Measurements from ENCODE around the gene ABCG1.

Gene ABCG1

DNA sequence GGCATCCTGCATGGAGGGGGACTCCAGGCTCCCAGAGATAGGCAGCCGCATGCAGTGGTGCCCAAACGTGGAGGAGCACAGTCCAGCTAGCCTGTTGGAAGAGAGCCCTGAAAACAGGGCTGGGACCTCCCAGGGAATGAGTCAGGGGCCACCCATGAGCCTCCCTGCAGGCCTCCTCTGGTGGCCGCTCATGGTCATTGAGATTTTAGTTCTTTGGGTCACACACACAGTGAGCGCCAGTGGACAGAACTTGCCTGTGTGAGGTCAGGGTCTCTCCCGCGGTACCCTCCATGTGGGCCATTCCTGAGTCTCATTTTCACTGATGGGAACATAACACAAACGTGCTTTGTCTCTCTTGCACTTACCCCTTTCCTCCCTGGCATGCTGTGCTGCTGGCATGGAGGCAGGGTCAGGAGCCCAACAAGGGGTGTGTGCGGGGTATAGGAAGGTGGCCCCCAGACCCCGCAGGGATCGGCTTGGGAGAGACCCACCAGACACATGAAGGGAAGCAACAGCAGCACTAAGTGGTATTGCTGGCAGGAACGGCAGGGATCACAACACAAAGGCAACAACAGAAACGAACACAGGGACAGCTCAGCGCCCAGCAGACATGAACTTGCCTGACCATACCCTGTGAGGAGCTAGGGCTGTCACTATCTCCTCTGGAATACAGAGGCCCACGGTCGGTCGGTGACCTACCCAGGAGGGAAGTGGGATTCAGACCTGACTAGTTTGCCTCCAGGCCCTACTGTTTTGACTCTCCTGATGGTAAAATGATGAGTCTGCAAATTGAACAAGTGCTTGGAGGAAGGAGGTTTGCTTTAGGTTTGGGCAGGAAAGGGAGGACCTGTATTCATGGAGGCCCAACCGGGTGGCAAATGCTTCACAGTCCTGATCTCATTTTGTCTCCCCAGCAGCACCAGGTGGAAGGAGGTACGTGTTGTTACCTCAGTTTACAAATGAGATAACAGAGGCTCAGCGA is 31.8 kb downstream of the ABCG1 start:
- FAIRE-seq = no peak

DNA sequence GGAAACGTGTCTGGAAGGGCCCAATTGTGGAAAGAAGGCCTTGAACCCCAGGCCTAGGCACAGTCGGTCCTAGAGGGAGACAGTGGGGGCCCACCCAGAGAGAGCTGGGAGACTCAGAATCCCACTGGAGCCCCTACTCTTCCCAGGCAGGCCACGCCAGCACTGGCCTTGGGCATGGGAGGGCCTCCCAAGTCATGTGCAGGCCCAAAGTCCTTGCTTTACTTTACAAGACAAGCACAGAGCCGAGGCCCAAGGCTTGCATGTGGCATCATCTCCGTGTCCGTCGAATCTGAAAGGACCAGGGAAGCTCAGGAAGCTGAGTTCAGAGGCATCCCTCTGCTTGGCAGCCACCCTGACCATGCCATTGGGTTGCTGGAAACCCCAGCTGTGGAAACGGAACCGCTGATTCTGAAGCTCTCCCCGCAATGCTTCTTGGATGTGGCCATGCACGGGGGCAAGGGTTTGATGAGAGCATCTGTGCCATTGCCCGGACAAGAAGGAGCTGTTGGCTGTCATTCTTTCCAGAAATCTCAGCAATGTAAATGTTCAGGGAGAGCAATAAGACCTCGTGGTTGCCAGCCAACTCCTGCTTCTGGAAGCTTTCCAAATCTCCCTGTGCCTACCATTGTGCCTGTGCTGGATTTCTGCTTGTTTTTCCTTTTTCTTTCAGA is 32.8 kb downstream of the ABCG1 start:
- FAIRE-seq (no peak), DNase-seq (ENCODE audit: insufficient read length, low spot score) (no peak)

More for the DNA sequence above, 31.8 kb downstream of the ABCG1 start:
- DNase-seq (ENCODE audit: insufficient read length, low spot score) = no peak

DNA sequence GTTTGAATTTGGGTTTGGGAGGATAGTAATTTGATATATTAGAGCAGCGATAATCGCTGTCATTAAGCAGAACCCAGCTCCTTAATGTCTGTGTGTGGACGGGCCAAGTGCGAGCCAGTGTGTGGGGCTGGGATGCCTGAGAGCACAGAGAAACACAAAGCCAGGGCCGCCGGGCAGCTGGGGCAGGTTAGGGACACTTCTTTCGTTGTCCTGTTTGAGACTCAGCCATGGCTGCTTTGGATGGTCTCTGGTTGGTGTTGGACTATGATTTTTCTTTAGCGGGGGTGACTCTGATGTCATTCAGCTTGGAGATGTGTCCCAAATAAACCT is 33.4 kb downstream of the ABCG1 start:
- no peak for DNase-seq (ENCODE audit: insufficient read length, low spot score)
- no peak for FAIRE-seq

DNA sequence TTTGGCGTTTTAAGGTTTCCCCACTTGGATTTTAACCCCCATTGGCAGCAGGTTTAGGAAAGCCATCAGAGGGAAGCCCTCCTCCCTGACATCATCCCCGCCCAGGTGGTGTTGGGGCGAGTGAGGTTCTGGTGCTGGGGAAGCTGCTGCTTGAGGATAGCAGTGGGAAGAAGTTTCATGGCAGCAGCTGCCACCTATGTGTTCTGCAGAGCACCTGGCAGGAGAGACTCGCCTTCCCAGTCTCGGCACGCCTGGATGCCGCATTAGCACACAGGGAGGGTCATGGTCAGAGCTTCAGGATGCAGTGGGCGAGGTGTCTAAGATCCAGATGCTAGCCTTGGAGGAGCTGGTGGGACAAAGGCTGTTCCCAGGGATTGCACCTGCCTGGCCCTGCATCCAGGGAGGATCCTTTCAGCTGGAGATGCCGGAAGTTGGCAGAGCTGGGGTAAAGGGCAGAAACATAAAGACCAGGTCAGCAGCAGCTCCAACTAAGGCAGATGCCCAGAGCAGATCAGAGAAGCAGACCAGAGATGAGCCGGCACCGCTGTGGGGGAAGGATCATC is 33.9 kb downstream of the ABCG1 start:
- no peak for DNase-seq (ENCODE audit: insufficient read length, low spot score)
- no peak for FAIRE-seq

DNA sequence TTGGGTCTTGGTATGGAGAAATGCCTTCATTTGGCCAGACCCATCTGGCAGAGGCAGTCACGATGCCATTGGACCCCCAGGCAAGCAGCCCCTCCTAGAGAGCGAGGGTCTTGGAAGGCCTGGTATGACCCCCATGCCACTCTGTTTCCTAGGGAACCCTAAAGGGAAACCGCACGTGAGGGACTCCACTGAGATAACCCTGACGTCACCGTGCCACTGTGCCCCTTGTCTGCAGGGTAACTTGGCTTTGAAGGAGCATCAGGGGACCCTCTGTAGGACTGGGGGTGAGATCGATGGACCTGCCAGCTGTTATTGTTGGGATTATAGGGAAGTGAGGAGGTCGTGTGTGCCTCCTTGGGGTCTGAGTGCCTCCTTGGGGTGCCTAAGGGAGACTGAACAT is 34.5 kb downstream of the ABCG1 start:
- DNase-seq (ENCODE audit: insufficient read length, low spot score) = no peak
- FAIRE-seq = no peak

DNA sequence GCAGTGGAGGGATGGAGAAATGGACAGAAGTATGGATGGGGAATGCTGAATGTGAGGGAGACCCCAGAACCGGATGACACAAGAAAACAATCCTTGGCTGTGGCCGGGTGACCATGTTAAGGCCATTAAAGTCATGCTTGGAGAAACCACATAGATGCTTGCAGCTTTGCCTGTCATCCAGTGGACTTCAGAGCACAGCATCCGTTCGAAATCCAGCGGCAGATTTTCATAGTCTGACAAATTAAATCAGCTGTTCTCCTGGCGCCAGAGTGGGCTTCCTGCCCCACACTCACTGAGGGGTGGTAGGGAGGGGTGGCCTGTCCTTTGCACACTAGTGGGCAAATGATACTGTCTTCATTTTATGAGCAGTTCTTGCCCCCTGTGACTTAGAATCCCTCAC is 35.1 kb downstream of the ABCG1 start:
- FAIRE-seq = no peak

DNA sequence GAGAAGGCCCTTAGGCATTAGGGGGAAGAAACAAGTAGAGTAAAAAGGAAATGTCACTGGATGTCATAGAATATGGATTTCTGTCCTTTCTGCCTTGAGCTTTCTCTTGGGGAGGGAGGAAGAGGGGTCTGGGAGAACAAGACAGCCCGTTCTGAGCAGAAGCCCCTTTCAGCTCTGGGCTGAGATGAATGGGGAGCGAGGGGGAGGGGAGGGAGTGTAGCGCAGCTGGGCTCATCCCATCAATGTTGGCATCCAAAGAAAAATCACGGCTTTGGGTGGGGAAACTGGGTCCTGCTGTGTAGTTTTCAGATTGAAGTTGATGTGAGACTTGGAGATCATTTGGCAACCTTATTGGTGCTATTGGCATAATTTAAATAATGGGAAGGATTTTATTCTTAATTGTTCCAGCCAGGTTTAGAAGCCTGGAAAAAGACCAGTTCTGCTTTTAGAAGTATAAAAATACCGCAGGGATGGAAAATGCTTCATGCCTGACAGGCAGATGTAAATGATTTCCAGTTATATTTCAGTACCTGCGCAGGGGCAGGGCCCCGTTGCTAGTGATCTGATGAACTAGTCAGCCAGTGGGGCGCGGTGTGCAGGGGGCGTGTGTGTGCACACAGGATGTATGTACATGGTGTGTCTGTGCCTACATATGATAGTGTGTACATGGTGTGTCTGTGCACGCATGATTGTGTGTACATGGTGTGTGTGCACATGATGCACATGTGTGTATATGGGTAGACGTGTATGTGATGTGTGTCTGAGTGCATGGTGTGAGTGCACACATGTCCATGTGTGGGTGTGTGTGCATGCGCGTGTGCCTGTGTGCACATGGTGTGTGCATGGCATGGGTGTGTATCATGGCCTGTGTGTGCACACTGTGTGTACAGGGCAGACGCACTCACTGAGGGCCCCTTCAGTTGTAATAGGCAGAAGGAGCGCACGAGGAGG is 36.0 kb downstream of the ABCG1 start:
- FAIRE-seq = no peak
- DNase-seq (ENCODE audit: insufficient read length, low spot score) = no peak

More for the DNA sequence above, 35.1 kb downstream of the ABCG1 start:
- DNase-seq (ENCODE audit: insufficient read length, low spot score) = no peak

DNA sequence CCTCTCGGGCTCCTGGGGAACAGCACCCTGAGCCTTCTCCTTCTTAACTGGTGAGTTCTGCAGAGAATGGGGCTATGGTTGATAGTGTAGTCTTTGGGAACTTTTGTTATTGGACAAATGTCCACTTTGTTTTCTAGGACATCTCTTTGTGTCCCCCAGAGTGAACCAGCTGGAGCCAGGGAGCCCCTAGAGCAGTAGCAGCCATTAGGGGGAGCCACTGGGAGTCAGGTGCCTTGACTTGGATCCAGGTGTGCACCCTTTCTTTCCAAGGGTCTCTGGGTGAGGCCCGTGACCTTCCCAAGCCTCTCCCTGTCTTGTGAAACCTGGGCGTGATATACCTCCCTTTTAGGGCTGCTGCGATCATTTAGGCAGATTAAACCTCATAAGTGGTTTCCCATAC is 36.9 kb downstream of the ABCG1 start:
- FAIRE-seq = no peak
- DNase-seq (ENCODE audit: insufficient read length, low spot score) = no peak

DNA sequence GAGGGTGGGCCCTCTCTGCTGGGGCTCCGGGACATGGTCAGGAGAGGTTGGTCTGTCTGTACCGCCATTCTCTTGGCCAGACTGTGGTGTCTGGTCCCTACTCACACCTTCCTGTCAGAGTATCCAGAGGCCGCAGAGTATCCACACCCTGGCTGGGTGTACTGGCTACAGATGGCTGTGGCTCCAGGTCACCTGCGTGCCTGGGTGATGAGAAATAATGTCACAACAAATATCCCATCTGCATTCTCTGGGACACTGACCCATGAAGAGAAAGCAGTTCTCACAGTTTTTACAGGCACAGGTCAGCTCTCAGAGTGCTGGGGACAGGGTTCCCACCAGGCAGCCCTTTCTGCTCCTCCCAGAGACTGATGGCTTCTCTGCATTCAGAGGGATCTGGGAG is 37.4 kb downstream of the ABCG1 start:
- DNase-seq (ENCODE audit: insufficient read length, low spot score) (no peak), FAIRE-seq (no peak)

DNA sequence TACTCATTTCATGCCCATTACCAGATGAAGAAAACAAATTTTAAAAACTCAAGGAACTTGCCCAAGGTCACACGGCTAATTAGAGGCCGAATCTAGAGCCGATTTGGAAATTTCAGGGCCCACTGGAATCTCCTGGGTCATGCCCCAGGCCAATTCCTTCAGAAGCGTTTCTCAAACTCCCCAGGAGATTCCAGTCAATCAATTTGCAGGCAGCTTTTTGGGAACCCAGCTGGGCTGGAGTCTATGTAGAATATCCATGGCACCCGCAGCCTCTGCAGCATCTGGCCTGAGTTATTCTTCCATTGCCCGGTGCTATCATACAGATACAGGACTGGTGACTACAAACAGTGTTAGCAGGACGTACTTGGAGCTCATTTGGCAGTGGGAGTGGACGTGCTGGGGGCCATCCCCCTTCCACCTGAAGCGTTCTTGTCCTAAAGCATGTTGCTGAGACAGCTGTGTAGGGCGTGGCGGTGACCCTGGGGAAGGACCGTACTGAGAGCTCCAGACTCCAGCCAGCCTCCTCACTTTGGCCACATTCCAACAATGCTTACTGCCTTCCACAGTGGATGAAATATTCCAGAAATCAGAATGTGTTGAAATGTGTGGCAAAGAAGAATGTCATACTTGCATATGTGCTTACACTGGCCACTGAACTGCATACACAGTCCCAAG is 38.3 kb downstream of the ABCG1 start:
- FAIRE-seq (no peak), DNase-seq (ENCODE audit: insufficient read length, low spot score) (no peak)

DNA sequence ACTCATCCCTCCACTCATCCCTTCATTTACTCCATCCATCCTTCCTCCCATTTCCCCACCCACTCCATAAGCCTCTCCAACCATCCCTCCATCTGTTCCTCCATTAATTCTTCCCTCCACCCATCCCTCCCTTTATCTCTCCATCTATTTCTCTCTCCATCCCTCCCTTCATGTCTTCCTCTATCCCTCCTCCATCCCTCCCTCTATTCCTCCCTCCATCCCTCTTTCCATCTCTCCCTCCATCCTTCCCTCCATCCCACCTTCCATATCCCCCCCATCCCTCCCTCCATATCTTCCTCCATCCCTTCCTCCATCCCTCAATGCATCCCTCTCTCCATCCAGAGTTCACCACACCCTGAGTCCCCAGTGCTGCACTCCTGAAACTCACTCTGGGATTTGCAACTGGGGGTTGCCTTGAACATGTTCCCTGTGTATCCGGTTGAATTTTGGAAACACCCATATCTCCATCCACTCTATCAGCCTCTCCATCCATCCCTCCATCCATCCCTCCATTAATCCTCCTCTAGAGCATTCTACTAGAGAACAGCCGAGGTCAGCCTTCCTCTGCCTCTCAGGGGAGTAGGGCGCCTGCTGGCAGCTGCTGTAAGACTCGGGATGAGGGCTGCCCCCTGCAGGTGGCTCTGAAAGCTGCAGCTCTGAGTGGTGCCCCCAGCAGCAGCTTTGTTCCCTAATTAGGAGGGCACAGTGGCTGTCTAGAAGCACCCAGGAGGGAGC is 39.4 kb downstream of the ABCG1 start:
- FAIRE-seq (peak; percentile 86), DNase-seq (ENCODE audit: insufficient read length, low spot score) (peak; percentile 92)

DNA sequence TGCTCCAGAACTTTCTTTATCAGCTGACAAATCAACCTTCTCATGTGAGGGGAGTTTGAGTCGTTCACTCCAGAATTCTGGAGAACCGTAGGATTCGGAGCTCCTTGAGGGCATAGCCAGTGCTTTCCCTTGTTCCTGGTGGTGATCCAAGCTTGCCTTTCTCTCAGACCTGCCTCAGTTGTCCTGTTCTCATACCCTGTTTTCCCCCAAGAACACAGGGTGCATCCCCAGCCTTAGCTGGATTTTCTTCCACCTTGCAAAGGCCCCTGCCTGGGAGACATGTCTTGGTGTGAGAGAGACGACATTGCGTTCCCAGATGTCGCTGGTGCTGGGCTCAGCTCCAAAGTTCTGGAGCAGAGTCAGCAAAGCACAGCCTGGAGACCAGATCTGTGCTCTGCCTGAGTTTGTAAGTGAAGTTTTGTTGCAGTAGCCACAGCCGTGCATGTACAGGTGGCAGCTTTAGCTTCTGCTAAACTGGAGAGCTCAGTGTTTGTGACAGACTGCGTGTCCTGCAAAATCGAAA is 40.0 kb downstream of the ABCG1 start:
- DNase-seq (ENCODE audit: insufficient read length, low spot score) (no peak), FAIRE-seq (no peak)

DNA sequence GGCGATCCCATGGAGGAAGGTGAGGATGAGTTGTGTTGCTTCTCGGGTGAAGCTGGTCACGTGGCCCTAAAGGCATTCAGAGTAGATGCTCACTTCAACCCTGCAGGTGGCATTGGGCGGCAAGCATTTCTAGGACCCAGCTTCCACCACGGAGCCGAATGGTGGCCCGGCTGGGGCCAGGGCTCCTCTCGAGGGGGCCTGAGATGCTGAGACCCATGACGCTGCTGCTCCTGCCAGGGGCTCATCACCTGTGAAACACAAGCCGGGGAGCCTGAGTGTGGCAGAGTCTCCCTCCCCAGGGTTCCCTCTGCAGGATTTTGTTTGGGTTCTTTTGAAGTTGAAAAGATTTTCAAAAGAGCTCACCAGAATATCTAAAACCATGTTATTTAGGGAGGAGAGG is 41.2 kb downstream of the ABCG1 start:
- DNase-seq (ENCODE audit: insufficient read length, low spot score) = no peak
- FAIRE-seq = no peak

DNA sequence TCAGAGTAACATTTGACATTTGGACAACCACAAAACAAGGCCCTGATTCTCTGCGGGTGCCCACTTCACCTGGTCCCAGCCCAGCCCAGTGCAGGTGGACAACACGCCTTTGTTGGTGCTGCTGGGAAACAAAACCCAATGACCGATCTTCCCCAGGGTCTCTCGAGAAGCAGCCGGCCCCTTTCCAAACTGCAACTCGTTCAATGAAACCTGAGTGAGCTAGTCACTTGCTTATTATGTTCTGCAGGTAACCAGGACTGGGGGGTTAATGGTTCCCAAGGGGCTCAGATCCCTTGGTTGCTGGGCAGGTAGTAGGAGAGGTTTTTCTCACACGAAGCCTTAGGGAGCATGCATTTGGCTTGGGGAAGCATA is 42.9 kb downstream of the ABCG1 start:
- FAIRE-seq (no peak), DNase-seq (ENCODE audit: insufficient read length, low spot score) (no peak)

DNA sequence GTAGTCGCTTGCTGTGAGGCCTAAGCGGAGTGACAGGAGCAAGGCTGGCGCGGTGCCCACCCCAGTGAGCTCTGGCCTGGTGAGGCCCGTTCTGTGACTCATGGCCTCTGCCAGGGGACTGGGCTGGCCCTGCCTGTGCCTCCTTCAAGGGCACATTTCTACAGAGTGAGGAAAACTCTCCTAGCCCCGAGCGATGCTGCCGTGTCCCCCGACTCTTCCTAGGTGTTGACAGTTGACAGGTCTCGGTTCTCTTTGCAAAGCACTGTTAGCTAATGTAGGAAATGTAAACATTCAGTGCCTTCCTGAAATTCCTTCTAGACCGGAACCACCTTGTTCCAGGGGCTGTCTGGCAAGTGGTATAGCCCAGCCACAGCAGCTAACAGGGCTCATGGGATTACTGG is 43.9 kb downstream of the ABCG1 start:
- no peak for FAIRE-seq
- DNase-seq (ENCODE audit: insufficient read length, low spot score) = no peak

DNA sequence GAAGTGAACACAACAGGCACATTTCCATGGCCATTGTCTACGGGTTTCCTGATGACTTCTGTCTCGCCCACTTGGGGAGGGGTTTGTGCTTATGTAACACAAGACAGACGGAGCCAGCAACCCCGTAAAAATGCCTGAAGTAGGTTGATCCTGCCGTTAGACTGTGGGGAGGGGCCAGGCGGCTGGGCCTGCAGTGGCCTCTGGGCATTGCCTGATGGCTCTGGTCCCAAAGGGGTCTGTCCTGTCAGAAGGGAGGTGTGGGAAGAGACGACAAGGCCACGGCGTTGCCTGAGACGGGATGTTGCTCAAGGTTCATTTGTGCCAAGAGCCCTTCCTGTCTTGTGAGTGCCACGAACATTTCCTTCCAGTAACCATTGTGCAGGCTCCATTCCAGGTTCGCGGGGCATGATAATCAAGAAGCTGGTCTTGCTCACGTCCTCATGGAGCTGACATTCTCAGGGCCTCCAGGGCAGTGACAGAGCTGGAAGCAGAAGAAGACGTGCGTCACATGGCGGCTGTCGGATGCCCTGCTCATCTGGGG is 44.7 kb downstream of the ABCG1 start:
- DNase-seq (ENCODE audit: insufficient read length, low spot score) = no peak
- FAIRE-seq = no peak

DNA sequence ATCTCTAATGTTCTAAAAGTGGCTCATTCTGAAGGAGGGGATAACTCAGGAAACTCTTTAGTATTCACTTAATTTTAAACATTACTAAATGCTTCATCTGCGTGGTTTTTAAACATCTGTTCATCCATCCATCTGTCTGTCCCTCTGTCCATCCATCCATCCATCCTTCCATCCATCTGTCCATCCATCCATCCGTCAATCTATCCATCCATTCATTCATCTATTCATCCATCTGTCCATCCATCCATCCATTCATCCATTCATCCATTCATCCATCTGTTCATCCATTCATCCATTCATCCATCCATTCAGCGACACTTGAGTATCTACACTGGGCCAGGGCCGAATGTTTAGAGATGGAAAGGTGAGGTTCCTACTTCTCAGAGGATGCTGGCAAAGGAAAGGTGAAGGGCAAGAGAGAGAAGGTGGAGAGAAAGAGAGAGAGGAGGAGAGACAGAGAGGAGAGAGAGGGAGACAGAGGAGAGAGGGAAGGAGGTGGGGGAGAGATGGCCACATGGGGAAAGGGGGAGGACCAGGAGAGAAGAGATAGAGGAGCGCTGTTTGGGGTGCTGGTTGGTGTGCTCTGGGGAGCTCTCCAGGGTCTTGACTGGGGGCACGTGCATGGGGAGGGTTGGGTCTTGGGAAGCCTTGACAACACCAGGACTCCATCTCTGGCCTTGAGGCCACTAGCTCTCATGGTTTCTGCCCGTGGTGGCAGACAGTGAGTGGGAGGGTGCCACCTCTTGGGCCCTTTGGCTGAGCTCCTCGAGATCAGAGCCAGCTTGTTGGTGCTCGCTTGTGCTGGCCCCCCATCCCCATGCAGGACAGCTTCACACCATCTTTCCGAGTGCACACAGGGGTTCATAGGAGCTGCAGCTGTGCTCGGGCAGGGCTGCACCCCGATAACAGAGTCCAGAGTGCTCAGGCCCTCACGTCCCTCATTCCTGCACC is 45.6 kb downstream of the ABCG1 start:
- FAIRE-seq (no peak), DNase-seq (ENCODE audit: insufficient read length, low spot score) (no peak)

DNA sequence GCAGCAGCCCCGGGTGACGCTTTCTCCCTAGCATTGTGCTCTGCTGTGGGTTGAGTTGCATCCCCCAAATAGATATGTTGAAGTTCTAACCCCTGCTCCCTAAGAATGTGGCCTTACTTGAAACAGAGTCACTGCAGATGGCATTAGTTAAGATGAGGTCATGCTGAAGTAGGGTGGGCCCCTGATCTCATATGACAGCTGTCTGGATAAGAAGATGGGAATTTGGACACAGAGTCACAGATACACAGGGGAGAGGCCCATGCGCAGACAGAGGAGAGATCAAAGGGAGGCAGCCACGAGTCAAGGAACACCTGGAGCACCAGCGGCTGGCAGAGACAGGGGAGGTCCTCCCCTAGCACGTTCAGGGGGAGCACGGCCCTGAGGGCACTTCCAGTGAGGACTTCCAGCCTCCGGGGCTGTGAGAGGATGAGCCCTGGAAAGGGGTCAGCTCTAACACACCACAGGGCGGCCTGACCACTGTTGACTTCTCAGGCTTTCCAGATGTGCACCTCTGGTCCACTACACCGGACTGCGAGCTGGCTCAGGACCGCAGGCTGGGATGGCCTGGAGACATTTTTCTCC is 46.4 kb downstream of the ABCG1 start:
- no peak for DNase-seq (ENCODE audit: insufficient read length, low spot score)
- FAIRE-seq = no peak

All from GM19239 (cell line).